C4-2B (cell line): ENCODE results near the gene RAB27A.

Experiments
- H3K27ac ChIP-seq: fragments of 450-650 bp; 2 replicates; pipeline ENCODE4 v1.5.1; 2017
- CTCF ChIP-seq: fragments of 450-650 bp; conservative IDR thresholded peaks from 2 replicates; pipeline ENCODE4 v1.5.1; 2017; ENCODE audit warnings: mild to moderate bottlenecking
- ZFX ChIP-seq: fragments of 450-650 bp; IDR thresholded peaks from 2 replicates; pipeline ENCODE4 v1.6.1; 2017

Gene RAB27A

GRCh38 chr15:55246567-55246966, 43.0 kb downstream of the RAB27A start:
- no peak overlapping the region for H3K27ac ChIP-seq
- TF ChIP-seq ZFX (no peak), CTCF (no peak)

GRCh38 chr15:55245059-55245458, 44.6 kb downstream of the RAB27A start:
- no peak overlapping the region for H3K27ac ChIP-seq
- TF ChIP-seq CTCF (no peak), ZFX (no peak)

- no peak for TF ChIP-seq CTCF
- TF ChIP-seq ZFX = no peak
- H3K27ac ChIP-seq = no peak overlapping the region
Measured at GRCh38 chr15:55241891-55242290, 47.7 kb downstream of the RAB27A start.

- no peak for TF ChIP-seq CTCF
- no peak for TF ChIP-seq ZFX
Measured at GRCh38 chr15:55241186-55241585, 48.4 kb downstream of the RAB27A start.

GRCh38 chr15:55240125-55240760, 49.4 kb downstream of the RAB27A start:
- no peak for TF ChIP-seq CTCF
- no peak for TF ChIP-seq ZFX
- no peak overlapping the region for H3K27ac ChIP-seq

More at GRCh38 chr15:55241186-55241585, 48.4 kb downstream of the RAB27A start:
- no peak overlapping the region for H3K27ac ChIP-seq

GRCh38 chr15:55239440-55240124, 50.0 kb downstream of the RAB27A start:
- no peak overlapping the region for H3K27ac ChIP-seq
- no peak for TF ChIP-seq CTCF
- TF ChIP-seq ZFX = no peak

GRCh38 chr15:55238877-55239276, 50.7 kb downstream of the RAB27A start:
- no peak overlapping the region for H3K27ac ChIP-seq
- TF ChIP-seq ZFX (no peak), CTCF (no peak)
